ENCODE data around the gene CACNA2D2. TPM values are rescaled to one million over a fixed set of nuclear protein-coding genes. Genes with fewer than 3 reads are reported as not detected.

Gene CACNA2D2
- total RNA-seq, 4 donors from 2014 or later = 1.5 to 3.3 (median 2.9) TPM

- peak in 1 of 2 donors; percentile 5 for DNase-seq
- Histone ChIP-seq H3K9me3 (no peaks in the 10 kb centered on the region), H3K36me3 (no peaks in the 10 kb centered on the region), H3K4me1 (peaks cover 6 to 11% of the 10 kb centered on the region in 2 donors), H3K4me3 (replicated peaks in 1 of 3) (peak overlapping the region in 1 of 3 donors; percentile 57), H3K27ac (no peak overlapping the region), H3K27me3 (no peaks in the 10 kb centered on the region)
- TF ChIP-seq CTCF (IDR thresholded peaks at IDR 0.05) (no peak), POLR2A (IDR thresholded peaks at IDR 0.05) (no peak)
- intact Hi-C loops (cut with DNase I) = no loop called here
- 26 to 32% methylated on average over 3 to 7 of the region's 7 CpGs for WGBS, 2 donors
Observed at GRCh38 chr3:50502225-50502583, 1.2 kb downstream of the CACNA2D2 start.

GRCh38 chr3:50495609-50496423, 7.6 kb downstream of the CACNA2D2 start:
- no peak overlapping the region for H3K27ac ChIP-seq
- H3K36me3 ChIP-seq = no peaks in the 10 kb centered on the region
- WGBS, 2 donors = 79 to 85% methylated on average over 14 to 16 of the region's 16 CpGs
- H3K4me1 ChIP-seq = no peaks in the 10 kb centered on the region
- DNase-seq = no peak
- H3K9me3 ChIP-seq = no peaks in the 10 kb centered on the region
- intact Hi-C loops (cut with DNase I) = no loop called here
- H3K4me3 ChIP-seq (replicated peaks in 1 of 3) = no peak overlapping the region
- TF ChIP-seq POLR2A (IDR thresholded peaks at IDR 0.05) (no peak), CTCF (IDR thresholded peaks at IDR 0.05) (no peak)
- H3K27me3 ChIP-seq = no peaks in the 10 kb centered on the region

GRCh38 chr3:50494126-50494525, 9.3 kb downstream of the CACNA2D2 start:
- no peak for TF ChIP-seq CTCF (IDR thresholded peaks at IDR 0.05)
- Histone ChIP-seq H3K4me3 (replicated peaks in 1 of 3) (no peak overlapping the region), H3K27me3 (no peaks in the 10 kb centered on the region), H3K36me3 (no peaks in the 10 kb centered on the region), H3K27ac (no peak overlapping the region), H3K4me1 (peaks cover 0 to 4% of the 10 kb centered on the region in 2 donors), H3K9me3 (no peaks in the 10 kb centered on the region)
- intact Hi-C loops (cut with DNase I) = no loop called here
- 90 to 91% methylated on average over 8 of the region's 8 CpGs for WGBS, 2 donors
- DNase-seq = no peak

- DNase-seq = no peak
- TF ChIP-seq CTCF (IDR thresholded peaks at IDR 0.05) = no peak
- no peak for TF ChIP-seq POLR2A (IDR thresholded peaks at IDR 0.05)
- Histone ChIP-seq H3K27ac (no peak overlapping the region), H3K4me3 (replicated peaks in 1 of 3) (no peak overlapping the region), H3K36me3 (no peaks in the 10 kb centered on the region), H3K27me3 (no peaks in the 10 kb centered on the region), H3K4me1 (peaks cover 0 to 4% of the 10 kb centered on the region in 2 donors), H3K9me3 (no peaks in the 10 kb centered on the region)
- intact Hi-C loops (cut with DNase I) = no loop called here
- WGBS, 2 donors = 91% methylated on average over 10 to 11 of the region's 11 CpGs
Observed at GRCh38 chr3:50493623-50494022, 9.8 kb downstream of the CACNA2D2 start.

GRCh38 chr3:50493086-50493485, 10.3 kb downstream of the CACNA2D2 start:
- Histone ChIP-seq H3K27ac (no peak overlapping the region), H3K27me3 (no peaks in the 10 kb centered on the region), H3K4me3 (replicated peaks in 1 of 3) (no peak overlapping the region), H3K4me1 (peaks cover 0 to 4% of the 10 kb centered on the region in 2 donors), H3K9me3 (no peaks in the 10 kb centered on the region), H3K36me3 (no peaks in the 10 kb centered on the region)
- intact Hi-C loops (cut with DNase I) = no loop called here
- WGBS, 2 donors = 95% methylated on average over 4 of the region's 4 CpGs
- no peak for TF ChIP-seq POLR2A (IDR thresholded peaks at IDR 0.05)
- no peak for TF ChIP-seq CTCF (IDR thresholded peaks at IDR 0.05)
- DNase-seq = no peak
